VCaP (cell line): Measurements from ENCODE around the gene RETN.

Experiments
- H3K27ac ChIP-seq: fragments of 450-650 bp; 2 replicates; pipeline ENCODE4 v1.5.1; 2017
- CTCF ChIP-seq: fragments of 450-650 bp; conservative IDR thresholded peaks from 2 replicates; pipeline ENCODE4 v1.5.1; 2017; ENCODE audit warnings: mild to moderate bottlenecking, moderate library complexity

The RETN gene

GRCh38 chr19:7668842-7669241 lies at the start of gene RETN:
Gene RETN, plus strand, starts transcription at chr19:7669049. Its CDS starts 278 bp downstream, at chr19:7669327.
- TF ChIP-seq CTCF, result no peak
- no peak within 1 kb of the TSS for H3K27ac ChIP-seq

GRCh38 chr19:7619671-7620441 lies 49.0 kb upstream of the RETN start:
- peak overlapping the region; percentile 99 for H3K27ac ChIP-seq
- no peak for TF ChIP-seq CTCF

GRCh38 chr19:7620442-7621412 lies 48.1 kb upstream of the RETN start:
- peak overlapping the region; percentile 99 for H3K27ac ChIP-seq
- no peak for TF ChIP-seq CTCF

GRCh38 chr19:7622933-7623685 lies 45.7 kb upstream of the RETN start:
- 0 out of 2 replicates have a peak overlapping the region, but pooled peaks have one; percentile 99 for H3K27ac ChIP-seq
- TF ChIP-seq CTCF, result no peak

GRCh38 chr19:7623725-7624603 lies 44.9 kb upstream of the RETN start:
- H3K27ac ChIP-seq, result no peak overlapping the region
- TF ChIP-seq CTCF, result no peak

- no peak for TF ChIP-seq CTCF
- H3K27ac ChIP-seq, result no peak overlapping the region
These were observed 44.0 kb upstream of the RETN start for GRCh38 chr19:7624810-7625209.
